Activated T-helper 1 cell treated with anti-CD3 and anti-CD28 coated beads, Interleukin-2, amount 50 U/mL, for 16 hours (primary cell): ENCODE results near the gene ZDHHC11B.

Experiments used
- DNase-seq, 2 donors: peaks; one replicate each; pipeline ENCODE4 v3.0.0-alpha.2; 2020; ENCODE audit warnings: low read depth in 1 of 2, low spot score in 1 of 2

Gene ZDHHC11B

GRCh38 chr5:664343-664993, 120.1 kb downstream of the ZDHHC11B start:
- DNase-seq, result no peak

DNA sequence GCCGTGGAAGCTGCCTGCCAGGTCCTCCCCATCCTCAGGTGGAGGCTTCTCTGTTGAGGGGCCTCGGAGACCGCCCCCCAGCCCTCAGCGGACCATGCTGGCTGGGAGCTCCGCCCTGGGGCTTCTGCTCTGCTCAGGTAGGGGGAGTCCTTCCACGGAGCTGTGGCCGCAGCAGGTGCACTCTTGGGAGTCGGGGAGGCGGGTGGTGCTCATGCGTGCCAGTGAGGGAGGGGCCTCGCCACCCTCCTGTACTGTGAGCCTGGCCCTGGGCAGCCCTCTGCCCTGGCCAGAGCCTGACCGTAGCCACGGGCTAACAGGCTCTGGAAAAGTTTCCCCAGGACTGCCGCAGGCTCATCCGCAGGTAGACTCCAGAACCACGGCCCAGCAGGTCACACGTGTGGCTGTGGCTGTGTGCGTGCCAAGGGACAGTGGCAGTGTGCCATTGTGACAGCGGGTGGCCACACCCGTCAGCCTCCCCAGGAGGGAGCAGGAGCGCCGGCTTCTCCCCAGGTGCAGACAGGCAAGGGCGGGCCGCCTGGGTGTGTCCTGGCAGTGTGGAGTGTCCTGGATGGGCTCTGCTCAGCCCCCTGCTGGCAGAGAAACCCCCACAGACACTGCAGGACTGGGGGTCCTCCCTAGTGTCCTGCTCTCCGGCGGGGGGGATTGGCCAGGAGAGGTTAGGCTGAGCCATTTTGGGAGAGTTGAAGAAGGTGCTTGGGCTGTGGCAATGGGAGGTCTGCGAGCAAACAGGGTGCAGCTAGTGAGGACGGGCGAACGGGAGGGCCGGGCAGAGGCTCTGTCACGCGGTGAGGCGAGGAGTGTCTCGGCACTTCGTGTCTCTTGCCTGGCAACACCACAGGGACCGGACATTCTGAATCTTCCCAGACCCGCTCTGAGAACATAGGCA, 120.8 kb downstream of the ZDHHC11B start:
- no peak for DNase-seq

DNA sequence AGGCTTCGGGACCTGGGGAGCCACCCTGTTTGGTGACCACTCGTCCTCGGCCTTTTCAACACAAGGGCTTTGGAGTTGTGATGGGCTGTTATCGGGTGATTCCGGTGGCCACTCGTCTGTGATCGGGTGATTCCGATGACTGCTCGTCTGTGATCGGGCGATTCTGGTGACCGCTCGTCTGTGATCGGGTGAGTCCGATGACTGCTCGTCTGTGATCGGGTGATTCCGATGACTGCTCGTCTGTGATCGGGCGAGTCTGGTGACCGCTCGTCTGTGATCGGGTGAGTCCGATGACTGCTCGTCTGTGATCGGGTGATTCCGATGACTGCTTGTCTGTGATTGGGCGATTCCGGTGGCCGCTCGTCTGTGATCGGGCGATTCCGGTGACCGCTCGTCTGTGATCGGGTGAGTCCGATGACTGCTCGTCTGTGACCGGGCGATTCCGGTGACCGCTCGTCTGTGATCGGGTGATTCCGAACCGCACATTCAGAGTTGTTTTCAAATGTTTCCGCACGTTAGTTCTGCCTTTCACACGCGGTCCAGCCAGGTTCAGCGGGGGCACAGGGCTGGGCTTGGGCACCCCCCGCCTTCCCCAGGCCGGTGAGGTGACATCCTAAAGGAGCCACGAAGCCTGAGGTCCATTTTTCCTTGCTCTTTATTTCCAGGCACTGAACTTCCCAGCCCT, 121.6 kb downstream of the ZDHHC11B start:
- no peak for DNase-seq

DNA sequence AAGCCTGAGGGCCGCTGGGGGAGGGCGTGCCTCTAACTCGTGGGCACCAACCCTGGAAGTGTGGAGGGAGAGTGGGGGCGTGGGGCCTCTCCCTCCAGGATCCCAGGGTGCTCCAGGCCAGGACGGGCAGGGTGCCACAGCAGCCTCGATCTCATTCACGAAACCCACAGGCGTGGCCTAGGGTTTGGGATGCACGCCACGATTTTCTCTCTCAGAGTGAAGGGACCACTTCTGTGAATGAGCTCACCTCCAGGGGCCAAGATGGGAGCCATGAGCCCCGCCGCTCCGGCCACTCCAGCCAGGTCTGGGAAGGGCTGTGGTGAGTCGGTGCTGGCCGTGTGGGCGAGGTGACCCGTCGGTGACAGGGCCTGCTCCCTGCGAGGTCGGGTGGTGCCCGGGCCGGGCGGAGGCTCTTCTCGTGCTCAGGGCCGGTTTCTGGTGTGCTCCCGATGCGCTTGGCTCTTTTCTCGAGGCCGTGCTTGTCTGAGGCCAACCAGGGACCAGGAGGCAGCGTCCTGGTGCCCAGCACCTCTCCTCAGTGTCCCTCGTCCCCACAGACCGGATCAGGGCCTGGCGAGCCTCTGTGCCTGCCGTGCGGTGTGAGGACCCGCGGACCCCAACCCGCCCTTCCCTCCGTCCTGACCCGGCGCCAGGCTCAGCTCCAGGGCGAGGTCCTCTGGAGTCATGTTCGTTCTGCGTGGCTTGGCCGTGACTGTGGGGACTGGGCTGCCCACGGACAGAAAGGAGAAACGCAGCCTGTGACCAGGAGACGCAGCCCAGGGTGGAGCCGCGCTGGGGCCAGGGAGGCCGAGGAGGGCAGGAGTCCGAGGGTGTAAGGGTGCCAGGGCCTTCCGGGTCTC, 122.4 kb downstream of the ZDHHC11B start:
- no peak for DNase-seq

GRCh38 chr5:660491-661030, 124.0 kb downstream of the ZDHHC11B start:
- no peak for DNase-seq
